GM18526 (cell line): ENCODE results near the gene GON7.

Source experiments
- POLR2A ChIP-seq: IDR thresholded peaks from 3 replicates; pipeline ENCODE4 v1.6.1; 2011; ENCODE audit not compliant: insufficient read length; ENCODE audit errors: extremely low read depth

Gene GON7

DNA sequence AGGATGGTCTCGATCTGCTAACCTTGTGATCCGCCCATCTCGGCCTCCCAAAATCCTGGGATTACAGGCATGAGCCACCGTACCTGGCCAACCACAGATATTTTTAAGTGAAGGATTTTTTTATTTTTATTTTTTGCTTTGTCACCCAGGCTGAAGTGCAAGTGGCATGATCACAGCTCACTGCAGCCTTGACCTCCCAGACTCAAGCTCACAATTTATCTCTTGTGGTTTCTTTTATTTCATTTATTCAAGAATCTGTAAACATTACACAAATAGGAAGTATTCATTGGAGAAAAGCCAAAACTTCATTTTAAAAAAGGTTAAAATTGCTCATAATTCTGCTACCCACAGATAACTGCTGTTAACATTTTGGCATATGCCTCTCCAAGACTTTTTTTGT, 35.5 kb downstream of the GON7 start:
- no peak for TF ChIP-seq POLR2A

DNA sequence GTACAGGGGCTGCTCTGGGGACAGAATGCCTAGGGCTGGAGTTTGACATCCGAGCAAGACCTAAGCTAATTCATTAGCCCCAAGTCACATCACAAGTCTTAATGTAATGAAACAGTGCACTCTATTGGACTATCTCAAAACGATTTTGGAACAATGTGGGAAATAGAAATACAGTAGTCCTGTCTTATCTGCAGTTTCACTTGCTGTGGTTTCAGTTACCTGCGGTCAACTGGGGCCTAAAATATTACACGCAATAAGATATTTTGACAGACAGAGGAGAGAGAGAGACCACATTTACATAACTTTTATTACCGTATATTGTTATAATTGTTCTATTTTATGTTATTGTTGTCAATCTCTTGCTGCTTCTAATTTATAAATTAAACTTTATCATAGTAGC, 43.3 kb downstream of the GON7 start:
- no peak for TF ChIP-seq POLR2A

DNA sequence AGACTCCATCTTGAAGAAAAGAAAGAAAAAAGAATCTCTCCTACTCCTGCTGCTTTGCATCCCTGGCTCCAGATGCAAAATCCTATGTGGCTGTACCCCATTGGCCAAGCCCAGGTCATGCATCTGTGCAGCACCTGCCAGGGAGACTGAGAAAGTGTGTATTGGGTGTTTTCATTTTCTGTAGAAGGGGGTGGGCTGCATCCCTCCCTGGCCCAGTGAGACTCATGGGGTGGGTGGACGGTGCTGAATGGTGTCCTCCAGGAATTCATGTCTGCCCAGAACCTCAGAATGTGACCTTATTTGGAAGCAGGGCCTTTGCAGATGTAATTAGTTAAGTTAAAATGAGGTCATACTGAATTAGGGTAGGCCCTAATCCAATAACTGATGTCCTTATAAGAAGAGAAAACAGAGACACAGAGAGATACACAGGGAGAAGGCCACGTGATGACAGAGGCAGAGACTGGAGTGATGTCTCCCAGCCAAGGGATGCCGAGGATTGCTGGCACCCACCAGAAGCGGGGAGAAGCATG, 45.4 kb downstream of the GON7 start:
- TF ChIP-seq POLR2A = no peak

DNA sequence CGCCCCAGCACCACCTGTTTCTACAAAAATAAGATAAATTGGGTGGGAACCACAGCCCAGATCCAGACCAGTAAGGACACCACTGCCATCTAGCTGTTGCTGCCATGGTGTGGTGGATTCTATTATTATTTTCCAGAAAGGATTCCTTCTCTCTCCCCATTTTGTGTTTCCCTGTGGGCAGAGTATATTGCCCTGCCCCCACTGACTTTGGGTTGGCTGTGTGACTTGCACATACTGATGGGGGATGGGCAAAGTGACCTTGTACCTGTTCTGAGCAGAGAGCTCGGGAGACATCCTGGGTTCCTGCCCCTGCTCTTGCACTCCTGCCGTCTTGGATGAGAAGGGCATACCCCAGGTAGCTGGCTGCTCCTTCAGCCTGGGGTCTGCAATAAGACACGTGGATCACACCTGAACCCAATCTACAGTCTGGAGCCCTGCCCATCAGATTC, 46.5 kb downstream of the GON7 start:
- no peak for TF ChIP-seq POLR2A

DNA sequence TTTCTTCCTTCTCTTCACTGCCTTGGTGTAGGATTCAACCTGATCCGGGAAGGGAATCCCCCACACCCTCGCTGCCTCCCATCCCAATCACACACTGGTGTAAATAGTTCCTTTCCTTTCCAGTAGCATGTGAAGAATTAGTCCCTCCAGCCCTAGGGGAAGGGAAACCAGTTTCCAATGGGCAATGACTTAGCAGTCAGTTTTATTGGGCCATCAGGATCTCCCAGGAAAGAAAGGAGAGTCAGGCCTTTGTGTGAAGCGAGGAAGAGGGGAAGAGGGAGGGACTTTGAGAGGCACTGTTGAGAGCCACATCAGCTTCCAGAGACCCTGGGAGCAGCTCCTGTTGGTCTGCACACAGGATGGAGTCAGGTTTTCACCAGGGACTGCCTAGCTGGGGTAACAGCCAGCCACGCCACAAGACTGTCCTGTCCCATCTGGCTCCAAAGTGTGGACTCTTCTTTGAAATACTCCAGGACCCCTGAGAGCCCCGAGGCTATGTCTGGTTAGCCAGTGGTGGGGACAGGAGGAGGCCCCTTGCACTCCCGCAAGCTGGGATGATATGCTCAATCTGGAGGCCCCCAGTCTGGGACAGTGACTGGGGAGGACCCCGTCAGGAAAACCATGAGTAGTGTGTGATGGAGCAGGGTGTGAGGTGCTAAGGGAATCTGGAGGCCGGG, 50.0 kb downstream of the GON7 start:
- no peak for TF ChIP-seq POLR2A

DNA sequence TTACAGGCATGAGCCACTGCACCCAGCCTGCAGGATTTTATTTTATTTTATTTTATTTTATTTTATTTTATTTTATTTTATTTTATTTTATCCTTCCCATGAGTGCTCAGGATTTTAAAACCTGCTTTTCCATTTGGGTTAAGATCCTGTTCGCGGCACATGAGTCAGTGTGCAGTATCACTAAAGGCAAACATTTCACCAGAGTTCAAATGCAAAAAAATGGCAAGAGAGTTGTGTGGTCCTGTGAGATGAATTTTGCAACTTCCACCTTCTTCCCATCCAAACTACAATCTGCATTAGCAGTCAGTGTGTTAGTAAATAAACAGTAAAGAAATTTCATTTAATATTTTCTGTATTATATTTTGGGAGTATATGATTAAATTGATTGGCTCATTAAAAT, 51.2 kb downstream of the GON7 start:
- no peak for TF ChIP-seq POLR2A

DNA sequence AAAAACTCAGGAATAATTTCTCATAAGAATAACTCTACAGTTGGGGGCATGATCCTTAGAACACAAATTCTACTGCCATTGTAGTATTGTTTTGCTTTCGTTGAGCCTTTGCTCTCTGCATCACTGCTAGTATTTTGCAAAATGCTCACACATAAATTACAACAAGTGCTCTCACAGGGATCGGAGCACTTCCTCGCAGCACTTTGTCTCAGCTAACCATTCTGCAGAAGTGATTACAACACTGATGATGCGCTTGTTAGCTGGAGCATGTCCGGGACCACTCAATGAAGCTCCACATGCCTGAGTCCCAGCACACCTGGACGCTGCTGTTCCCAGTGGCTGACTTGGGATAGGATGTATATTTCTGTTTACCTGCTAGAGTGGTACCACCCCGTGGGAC, 53.7 kb downstream of the GON7 start:
- no peak for TF ChIP-seq POLR2A
